ENCODE data around the gene GPR62.
A peak's percentile ranks its signal among the peaks of the same experiment; 100 is the strongest.
"Not testable (repeated sequence)": the region's sequence is repeated elsewhere in the genome, so short reads cannot be mapped to it uniquely, and the experiment has no call there.

GPR62 gene

GRCh38 chr3:51970606-51971300, 15.6 kb downstream of the GPR62 start:
- no peak for DNase-seq (ENCODE audit: low read depth)

- no peak for DNase-seq (ENCODE audit: low read depth)
Observed at GRCh38 chr3:51971350-51971749, 16.2 kb downstream of the GPR62 start.

GRCh38 chr3:51974277-51974962, 19.2 kb downstream of the GPR62 start:
- DNase-seq (ENCODE audit: low read depth), result no peak

GRCh38 chr3:51974963-51975851, 20.0 kb downstream of the GPR62 start, which contains the start of gene ABHD14A:
Gene ABHD14A (plus strand): TSS chr3:51975064. CDS start chr3:51975136, 72 bp downstream.
- peak; percentile 74 for DNase-seq (ENCODE audit: low read depth)

GRCh38 chr3:51975852-51976549, 20.8 kb downstream of the GPR62 start:
- DNase-seq (ENCODE audit: low read depth), result no peak

- no peak for DNase-seq (ENCODE audit: low read depth)
Observed at GRCh38 chr3:51977446-51978142, 22.4 kb downstream of the GPR62 start.

GRCh38 chr3:51978143-51978502, 22.9 kb downstream of the GPR62 start:
- no peak for DNase-seq (ENCODE audit: low read depth)

GRCh38 chr3:51980253-51980652, 25.1 kb downstream of the GPR62 start:
- no peak for DNase-seq (ENCODE audit: low read depth)

GRCh38 chr3:51982352-51982837, 27.2 kb downstream of the GPR62 start:
- DNase-seq (ENCODE audit: low read depth), result no peak

GRCh38 chr3:51982838-51983577, 27.8 kb downstream of the GPR62 start, which contains the start of gene ACY1:
Gene ACY1 (plus strand): TSS chr3:51983535. CDS start chr3:51984065, 530 bp downstream.
- DNase-seq (ENCODE audit: low read depth), result peak; percentile 77

- DNase-seq (ENCODE audit: low read depth), result no peak
Observed at GRCh38 chr3:51983578-51984268, 28.5 kb downstream of the GPR62 start.

GRCh38 chr3:51984269-51984647, 29.1 kb downstream of the GPR62 start:
- DNase-seq (ENCODE audit: low read depth), result no peak

GRCh38 chr3:51985063-51985462, 29.9 kb downstream of the GPR62 start:
- no peak for DNase-seq (ENCODE audit: low read depth)

- DNase-seq (ENCODE audit: low read depth), result no peak
Observed at GRCh38 chr3:51986010-51986947, 31.1 kb downstream of the GPR62 start.

- no peak for DNase-seq (ENCODE audit: low read depth)
Observed at GRCh38 chr3:51987568-51987967, 32.4 kb downstream of the GPR62 start.

- DNase-seq (ENCODE audit: low read depth), result no peak
Observed at GRCh38 chr3:51988286-51989146, 33.3 kb downstream of the GPR62 start.

- DNase-seq (ENCODE audit: low read depth), result not testable (repeated sequence)
Observed at GRCh38 chr3:51990501-51990971, 35.4 kb downstream of the GPR62 start.
